HPDE6-E6E7 (cell line): ENCODE results near the gene SH3BP2.

ENCODE experiments used
- DNase-seq: peaks from one replicate; pipeline ENCODE4 v3.0.0; 2011; ENCODE audit warnings: missing footprints; ENCODE audit errors: extremely low spot score

Gene SH3BP2

DNA sequence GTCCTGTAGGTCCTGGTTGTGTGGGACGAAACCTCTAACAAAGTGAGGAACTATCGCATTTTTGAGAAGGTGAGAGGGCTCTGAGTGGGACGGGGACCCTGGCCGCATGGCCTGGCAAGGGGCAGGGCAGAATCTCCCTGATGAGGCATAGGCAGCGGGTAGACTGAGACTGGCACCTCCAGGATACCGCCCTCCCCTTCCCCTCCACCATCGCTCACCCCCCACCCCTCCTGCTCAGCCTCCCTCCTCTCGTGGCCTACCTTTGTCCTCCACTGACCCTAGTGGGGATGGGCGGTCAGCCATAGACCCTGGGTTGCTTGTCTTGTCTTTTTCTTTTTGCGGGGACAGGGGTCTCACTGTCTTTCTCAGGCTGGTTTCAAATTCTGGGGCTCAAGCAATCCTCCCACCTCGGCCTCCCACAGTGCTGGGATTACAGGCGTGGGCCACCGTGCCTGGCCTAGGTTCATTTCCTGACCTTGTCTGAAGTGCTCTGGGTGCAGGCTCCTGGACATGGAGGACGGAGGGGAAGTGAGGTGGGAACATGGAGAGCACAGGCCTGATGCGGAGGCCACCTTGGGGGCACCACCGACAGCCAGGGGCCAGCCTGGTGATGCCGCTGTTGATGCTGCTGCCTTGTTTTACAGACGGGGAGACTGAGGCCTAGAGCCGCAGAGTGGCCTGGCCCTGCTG lies 40.2 kb downstream of the SH3BP2 start:
- DNase-seq = no peak

- no peak for DNase-seq
Observed at GRCh38 chr4:2833671-2834000, 40.8 kb downstream of the SH3BP2 start.

DNA sequence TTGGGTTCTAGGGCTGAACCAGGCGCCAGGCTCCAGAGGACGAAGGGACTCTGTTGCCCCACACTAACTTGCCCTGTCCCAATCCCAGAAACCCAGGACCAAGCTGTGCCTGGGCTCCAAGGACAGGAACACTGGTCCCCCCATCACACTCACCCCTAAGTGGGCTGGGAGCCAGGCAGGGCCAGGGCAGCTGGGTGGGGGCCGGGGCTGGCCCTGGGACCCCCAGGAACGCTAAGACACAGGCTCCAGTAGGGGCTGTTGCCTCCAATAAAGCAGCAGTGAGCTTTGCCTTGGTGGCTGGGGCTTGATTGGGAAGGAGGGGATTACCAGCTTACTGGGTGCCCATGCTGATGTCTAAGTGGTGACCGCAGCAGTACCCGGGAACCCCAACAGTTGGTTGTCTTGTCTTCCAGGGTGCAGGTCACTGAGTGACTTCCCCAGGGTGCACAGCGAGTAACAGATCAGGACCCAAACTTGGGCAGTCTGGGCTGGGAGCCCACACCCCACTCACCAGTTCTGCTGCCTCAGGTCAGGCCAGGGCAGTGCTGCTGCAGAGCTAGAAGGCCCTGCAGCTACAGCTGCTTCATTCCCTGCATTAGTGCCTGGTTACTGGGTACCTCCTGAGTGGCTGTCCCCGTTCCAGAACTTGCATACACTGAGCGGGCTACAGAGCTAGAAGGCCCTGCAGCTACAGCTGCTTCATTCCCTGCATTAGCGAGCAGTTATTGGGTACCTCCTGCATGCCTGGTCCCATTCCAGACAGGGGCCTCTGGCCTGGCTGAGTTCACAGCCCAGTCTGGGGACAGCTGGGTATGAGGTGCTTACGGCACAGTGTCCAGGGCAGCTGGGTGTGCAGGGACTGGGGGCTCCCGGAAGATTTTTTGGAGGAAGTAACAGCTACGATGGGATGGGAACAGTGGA lies 41.4 kb downstream of the SH3BP2 start:
- no peak for DNase-seq

GRCh38 chr4:2835978-2836377 lies 43.1 kb downstream of the SH3BP2 start:
- DNase-seq = no peak

DNA sequence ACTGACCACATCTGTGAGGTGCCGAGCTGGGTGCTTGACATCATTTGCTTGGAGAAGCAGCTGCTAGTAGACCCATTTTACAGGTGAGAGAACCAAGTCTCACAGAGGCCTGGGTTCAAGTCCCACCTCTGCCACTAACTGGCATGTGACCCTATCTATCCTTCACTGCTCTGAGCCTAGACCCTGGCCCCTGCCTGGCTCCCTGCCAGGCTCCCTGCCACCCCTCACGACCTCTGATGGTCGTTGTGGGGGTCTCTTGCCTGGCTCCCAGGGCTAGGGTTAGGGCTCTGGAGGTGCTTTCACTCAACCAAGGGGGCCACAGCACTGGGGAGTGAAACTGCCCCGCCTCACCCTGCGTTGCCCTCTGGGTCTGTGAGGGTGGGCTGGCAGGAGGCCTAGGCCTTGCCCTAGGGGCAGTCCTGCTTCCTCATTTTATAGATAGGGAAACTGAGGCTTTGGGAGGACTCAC lies 43.5 kb downstream of the SH3BP2 start:
- DNase-seq = no peak

DNA sequence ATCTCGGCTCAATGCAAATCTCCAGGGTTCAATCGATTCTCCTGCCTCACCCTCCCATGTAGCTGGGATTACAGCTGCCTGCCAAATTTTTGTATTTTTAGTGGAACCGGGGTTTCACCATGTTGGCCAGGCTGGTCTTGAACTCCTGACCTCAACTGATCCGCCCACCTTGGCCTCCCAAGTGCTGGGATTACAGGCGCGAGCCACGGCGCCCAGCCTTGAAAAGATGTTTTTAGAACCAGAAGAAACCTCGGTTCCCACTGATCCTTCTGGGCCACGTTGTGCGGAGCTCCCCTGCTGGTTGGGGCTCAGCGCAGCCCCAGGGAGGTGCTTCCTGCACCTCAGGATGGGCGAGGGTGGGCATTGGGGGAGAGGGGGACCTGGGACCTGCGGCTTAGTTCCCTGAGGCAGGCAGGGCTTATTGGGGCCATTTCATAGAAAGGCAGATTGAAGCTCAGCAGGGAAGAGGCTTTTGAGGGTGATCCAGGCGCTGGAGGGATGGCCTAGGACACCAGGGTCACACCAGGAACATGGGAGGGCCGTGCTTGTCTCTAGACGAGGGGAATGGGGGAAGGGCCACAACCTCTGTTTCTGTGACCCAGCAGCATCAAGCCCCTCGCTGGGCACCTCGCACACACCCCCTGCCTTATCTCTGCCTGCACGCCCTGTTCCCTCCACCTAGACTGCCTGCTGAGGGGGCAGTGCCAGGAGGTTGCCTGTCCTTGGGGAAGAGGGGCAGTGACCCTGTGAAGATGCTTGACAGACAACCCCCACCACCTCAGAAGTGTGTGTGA lies 44.4 kb downstream of the SH3BP2 start:
- DNase-seq = no peak

DNA sequence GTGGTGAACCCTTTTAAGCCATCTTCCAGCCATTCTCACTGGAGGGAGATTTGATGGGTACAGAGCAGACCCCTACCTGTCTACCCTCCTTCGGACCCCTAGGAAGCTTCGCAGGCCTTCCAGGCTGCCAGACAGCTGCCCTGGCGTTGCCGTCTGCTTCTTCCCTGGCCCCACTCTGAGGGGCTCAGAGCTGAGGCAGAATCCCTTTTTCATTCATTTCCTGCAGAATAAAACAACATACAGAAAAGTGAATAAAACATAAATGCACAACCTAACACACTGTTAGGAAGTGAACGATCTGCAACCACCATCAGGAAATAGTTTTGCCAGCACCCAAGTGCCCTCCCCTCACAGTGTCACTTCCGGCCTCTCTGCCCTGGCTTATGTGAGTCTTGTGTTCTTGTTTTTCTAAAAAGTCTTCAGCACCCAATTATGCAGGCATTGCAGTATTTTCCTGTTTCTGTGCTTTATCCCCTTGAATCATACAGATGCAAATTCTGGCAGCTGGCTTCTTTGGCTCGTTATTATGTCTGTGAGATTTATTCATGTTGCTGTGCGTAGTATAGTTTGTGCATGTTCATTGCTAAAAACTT lies 45.1 kb downstream of the SH3BP2 start:
- DNase-seq = no peak

GRCh38 chr4:2839060-2839459 lies 46.2 kb downstream of the SH3BP2 start:
- no peak for DNase-seq

- peak; percentile 47 for DNase-seq
Observed at GRCh38 chr4:2842687-2843262, 49.9 kb downstream of the SH3BP2 start.

DNA sequence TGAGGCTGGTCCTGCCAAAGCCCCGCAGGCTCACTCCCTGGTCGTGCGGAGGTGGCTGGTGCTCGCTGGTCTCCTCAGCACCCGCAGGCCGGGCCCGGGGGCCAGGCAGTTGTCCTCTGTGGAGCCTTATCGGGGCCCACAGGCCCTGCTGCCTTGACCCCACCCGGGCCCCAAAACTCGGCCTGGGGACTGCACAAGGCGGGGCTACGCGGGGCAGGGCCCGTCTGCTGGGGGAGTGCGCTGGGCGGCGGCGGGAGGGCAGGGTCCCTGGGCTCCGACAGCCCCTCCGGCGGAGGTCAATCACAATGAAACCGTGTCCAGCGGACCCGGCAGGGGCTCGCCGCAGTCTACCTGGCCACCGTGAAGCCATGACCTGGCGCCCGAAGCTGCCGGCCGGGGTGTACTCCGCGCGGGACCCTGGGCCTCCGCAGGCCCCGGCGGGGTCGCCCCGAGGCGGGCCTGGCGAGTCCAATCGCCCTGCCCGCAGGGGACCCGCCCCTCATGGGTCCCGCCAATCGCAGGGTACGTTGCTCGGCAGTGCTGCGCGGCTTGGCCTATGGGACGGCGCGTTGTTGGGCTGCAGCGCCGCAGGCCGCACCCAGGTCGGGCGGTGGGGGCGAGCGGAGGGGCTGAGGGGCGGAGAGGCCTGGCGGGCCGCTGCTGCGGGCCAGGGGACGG lies 50.5 kb downstream of the SH3BP2 start, which contains the start of gene ADD1:
Gene ADD1 (plus strand): TSS at position 582 of the 678 bp plus-strand sequence. CDS start 32,072 bp downstream, outside the sequence.
- peak; percentile 96 for DNase-seq

DNA sequence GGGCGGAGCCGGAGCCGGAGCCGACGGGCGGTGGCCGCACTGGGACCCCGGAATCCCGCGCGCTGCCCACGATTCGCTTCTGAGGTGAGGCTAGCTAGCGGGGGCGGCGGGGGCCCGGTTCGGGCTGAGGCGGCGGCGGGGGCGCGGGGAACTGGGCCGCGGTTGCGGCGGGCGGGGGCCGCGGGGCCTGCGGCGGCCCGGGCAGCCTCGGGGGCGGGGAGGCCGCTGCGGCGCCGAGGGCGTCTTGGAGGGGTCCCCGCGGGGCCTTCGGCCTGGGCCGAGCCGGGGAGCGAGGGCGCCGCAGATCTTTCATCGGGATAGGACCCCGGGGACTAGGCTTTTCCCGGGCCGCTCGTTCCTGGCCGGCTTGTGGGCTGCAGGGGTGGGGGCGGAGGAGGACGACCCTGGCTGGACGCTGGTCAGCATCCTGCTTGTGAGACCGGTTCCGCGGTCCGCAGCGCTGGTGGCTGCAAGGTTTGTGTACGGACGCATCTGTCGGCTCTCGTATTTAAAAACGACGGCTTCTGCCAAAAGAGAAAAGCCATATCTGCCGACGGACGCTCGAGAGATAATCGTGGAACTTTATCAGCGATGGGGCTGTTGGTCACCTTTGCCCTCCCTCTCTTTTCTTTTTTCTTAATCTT lies 51.2 kb downstream of the SH3BP2 start:
- peak; percentile 15 for DNase-seq

DNA sequence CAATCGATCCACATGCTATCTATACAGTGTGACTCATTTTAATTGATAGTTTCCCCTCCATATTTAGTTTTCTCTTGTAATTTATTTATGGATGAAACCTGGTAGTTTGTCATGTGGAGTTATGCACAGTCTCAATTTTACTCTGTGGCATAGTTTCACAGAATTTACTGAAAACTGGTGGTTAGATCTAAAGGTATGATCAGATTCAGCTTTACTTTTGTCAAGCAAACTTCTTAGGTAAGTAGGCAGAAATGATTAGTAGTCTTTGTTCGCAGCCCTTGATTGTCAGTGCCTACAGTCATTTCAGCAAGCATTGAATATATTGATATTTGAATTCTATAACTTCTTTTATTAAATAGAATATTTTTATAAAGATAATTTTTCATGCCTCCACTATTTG lies 53.3 kb downstream of the SH3BP2 start:
- DNase-seq = no peak

DNA sequence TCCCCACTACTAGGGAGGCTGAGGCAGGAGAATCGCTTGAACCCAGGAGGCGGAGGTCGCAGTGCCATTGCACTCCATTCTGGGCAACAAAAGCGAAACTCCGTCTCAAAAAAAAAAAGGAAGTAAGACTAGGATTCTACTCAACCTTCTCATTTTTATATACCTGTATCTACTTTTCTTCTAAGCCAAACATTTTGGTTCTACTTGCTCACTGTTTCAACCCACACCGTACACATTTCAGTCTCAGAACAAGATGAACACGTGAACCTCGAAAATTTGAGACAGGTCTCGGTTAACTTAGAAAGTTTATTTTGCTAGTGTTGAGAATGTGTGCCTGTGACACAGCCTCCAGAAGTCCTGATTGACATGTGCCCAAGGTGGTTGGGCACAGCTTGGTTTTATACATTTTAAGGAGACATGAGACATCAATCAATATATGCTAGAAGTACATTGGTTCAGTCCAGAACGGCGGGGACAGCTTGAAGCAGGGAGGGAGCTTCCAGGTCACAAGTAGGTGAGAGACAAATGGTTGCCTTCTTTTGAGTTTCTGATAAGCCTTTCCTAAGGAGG lies 54.5 kb downstream of the SH3BP2 start:
- no peak for DNase-seq

DNA sequence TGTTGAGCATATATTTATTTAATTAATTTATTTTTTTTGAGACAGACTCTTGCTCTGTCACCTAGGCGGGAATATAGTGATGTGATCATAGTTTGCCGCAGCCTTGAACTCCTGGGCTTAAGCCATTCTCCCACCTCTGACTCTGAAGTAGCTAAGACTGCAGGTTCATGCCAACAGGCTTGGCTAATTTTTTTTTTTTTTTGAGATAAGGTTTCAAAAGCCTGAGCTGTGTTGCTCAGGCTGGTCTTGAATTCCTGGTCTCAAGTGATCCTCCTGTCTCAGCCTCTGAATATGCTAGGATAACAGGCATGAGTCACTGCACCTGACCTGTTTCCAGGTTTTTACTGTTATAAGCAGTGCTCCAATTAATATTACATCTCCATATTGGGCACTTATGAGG lies 55.6 kb downstream of the SH3BP2 start:
- DNase-seq = no peak

GRCh38 chr4:2849267-2850152 lies 56.6 kb downstream of the SH3BP2 start:
- no peak for DNase-seq

DNA sequence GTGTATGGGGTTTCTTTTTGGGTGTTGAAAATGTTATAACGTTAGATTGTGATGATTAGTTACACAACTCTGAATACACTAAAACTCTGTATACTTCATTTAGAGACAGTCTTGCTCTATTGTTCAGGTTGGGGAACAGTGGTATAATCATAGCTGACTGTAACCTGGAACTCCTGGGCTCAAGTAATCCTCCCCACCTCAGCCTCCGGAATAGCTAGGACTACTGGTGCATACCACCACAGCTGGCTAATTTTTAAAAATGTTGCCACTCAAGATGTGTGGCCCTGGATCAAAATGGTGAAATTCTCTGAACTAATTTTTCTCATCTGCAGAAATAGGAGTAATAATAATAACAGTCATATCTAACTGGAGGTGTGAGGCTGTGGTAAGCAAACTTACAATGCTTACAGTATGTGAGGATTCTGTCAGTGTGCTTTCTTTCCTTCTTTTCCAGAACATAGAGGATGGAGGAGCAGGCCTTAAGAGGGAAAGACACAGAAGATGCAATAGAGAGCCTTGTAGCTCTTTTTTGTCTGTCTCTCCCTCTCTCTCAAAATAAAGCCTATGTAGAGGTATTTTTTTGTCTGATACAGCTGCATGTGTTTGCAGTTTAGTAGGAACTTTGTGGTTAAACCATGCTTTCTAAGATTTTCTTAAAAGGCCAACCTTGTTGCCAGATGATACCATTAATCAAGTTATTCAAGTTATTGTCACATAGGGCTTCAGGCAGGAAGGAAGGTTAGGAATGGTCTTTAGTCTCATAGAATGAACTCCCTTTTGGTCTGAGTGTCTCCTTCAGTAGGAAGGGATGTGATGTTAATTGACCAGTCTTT lies 58.3 kb downstream of the SH3BP2 start:
- no peak for DNase-seq

- no peak for DNase-seq
Observed at GRCh38 chr4:2852481-2852921, 59.6 kb downstream of the SH3BP2 start.

GRCh38 chr4:2855584-2855983 lies 62.7 kb downstream of the SH3BP2 start:
- DNase-seq = no peak
